Measurements from ENCODE around the gene NOD2.

DNA sequence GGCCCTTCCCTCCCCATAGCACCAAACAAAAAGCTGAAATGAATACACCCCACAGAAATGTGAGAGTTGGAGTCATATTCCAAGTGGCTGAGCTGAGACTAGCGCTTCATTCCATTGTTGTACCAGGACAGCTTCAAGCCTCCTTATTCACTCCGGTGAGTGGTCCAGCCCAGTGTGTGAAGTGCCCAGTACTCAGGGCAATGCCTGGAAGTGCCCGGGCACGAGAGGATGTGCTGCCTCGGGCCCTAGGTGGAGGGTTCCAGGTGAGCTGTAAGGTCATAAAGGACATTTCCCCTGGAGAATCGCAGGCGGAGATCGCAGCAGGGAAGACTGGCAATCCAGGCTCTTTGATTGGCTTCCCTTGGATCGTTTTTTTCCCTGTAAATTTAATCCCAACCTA, 43.0 kb downstream of the NOD2 start:
- TF ChIP-seq CTCF (conservative IDR thresholded peaks at IDR 0.05 in 1 of 2, IDR thresholded peaks at IDR 0.05 in 1 of 2; ENCODE audit: low read depth in 1 of 2, low read length in 2 of 2), result no peak
- no peak for TF ChIP-seq EZH2 (IDR thresholded peaks at IDR 0.05; ENCODE audit: low read length, missing control alignments)
